ENCODE measurements around the gene ASF1B. TPM values are rescaled to one million over a fixed set of nuclear protein-coding genes. Genes with fewer than 3 reads are reported as not detected.

The ASF1B gene
- total and polyA plus RNA-seq, 2 donors (not counting 1 experiment from before 2014, with no cell fraction given): 1.9 to 2.5 TPM

GRCh38 chr19:14156971-14157717 is 20.8 kb upstream of the ASF1B start:
- H2AFZ ChIP-seq (ENCODE audit: insufficient read depth, low read depth, low read length, poor library complexity, severe bottlenecking): no peak overlapping the region
- no peaks in the 10 kb centered on the region for H3K36me3 ChIP-seq (replicated peaks in 1 of 2; ENCODE audit: control extremely low read depth in 1 of 2, control insufficient read depth in 1 of 2, extremely low read depth in 1 of 2, insufficient read depth in 2 of 2, low read length in 1 of 2)
- WGBS (ENCODE audit: insufficient coverage): 95% methylated on average over 21 of the region's 26 CpGs
- no peak overlapping the region for H3K4me2 ChIP-seq (replicated peaks; ENCODE audit: low read depth, low read length, poor library complexity, severe bottlenecking)
- no peaks in the 10 kb centered on the region for H3K9me3 ChIP-seq (ENCODE audit: control extremely low read depth in 1 of 3, control insufficient read depth in 2 of 3, insufficient read depth in 1 of 3, low read length in 2 of 3)
- DNase-seq (no peak), ATAC-seq (ENCODE audit: low read depth) (no peak)
- no peaks in the 10 kb centered on the region for H3K4me1 Mint-ChIP-seq
- intact Hi-C loops (cut with micrococcal nuclease): no loop called here
- TF ChIP-seq CTCF (IDR thresholded peaks at IDR 0.05) (no peak), EZH2 (IDR thresholded peaks at IDR 0.05; ENCODE audit: borderline replicate concordance, insufficient read depth, low read depth, low read length, poor library complexity, severe bottlenecking) (no peak)
- H3K79me2 ChIP-seq (ENCODE audit: control insufficient read depth, insufficient read depth, low read length): no peaks in the 10 kb centered on the region
- peaks cover 0 to 2% (median 0%) of the 10 kb centered on the region in 4 experiments for H3K27me3 ChIP-seq (replicated peaks in 1 of 4; ENCODE audit: control extremely low read depth in 1 of 4, control insufficient read depth in 3 of 4, insufficient read depth in 4 of 4, low read length in 3 of 4)
- H3K9ac ChIP-seq (ENCODE audit: low read length): no peak overlapping the region
- H3K4me1 ChIP-seq (ENCODE audit: control insufficient read depth in 2 of 2, insufficient read depth in 2 of 2, low read length in 2 of 2): no peaks in the 10 kb centered on the region
- H3K27me3 Mint-ChIP-seq: no peaks in the 10 kb centered on the region
- no peak overlapping the region for H3K4me3 Mint-ChIP-seq
- ChIA-PET CTCF (interaction anchor here (1.0 to 1.5 kb wide), 3 partner anchors 9 to 191 kb away, joined by 3 to 5 read pairs (median 3); partner anchors contain the start of gene ASF1B), POLR2A (no interaction called here)
- no peak overlapping the region for H3K4me3 ChIP-seq (ENCODE audit: control extremely low read depth in 1 of 5, extremely low read depth in 1 of 5, insufficient read depth in 1 of 5, low read depth in 2 of 5, low read length in 4 of 5)
- no peak overlapping the region for H3K27ac ChIP-seq (ENCODE audit: low read length in 2 of 2)
- H3K9me3 Mint-ChIP-seq (ENCODE audit: insufficient read depth): no peaks in the 10 kb centered on the region
- H4K20me1 ChIP-seq (ENCODE audit: control insufficient read depth, insufficient read depth, low read length, poor library complexity, severe bottlenecking): no peaks in the 10 kb centered on the region
- H3K27ac Mint-ChIP-seq: no peak overlapping the region

DNA sequence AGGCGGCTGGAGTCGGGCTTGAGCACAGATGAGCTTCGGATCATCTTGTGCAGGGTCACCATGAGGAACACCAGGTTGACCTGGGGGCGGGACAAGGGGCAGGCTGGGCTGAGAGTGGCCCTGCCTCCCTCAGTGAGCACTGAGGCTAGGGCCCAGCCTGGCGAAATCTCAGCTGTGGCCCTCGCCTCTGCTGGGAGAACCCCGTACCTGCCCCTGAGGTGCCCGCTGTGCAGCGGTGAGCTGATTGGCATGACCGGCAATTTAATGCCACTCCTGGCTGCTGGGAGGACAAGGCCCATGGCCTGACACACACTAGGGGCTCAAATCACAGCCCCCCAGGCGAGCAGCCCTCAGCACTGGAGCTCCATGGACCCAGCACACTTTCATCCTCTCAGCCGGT is 19.7 kb upstream of the ASF1B start:
- Mint-ChIP-seq H3K27me3 (no peaks in the 10 kb centered on the region), H3K4me3 (no peak overlapping the region), H3K9me3 (ENCODE audit: insufficient read depth) (no peaks in the 10 kb centered on the region), H3K4me1 (no peaks in the 10 kb centered on the region), H3K27ac (no peak overlapping the region)
- Histone ChIP-seq H4K20me1 (ENCODE audit: control insufficient read depth, insufficient read depth, low read length, poor library complexity, severe bottlenecking) (no peaks in the 10 kb centered on the region), H3K27ac (ENCODE audit: low read length in 2 of 2) (no peak overlapping the region), H3K79me2 (ENCODE audit: control insufficient read depth, insufficient read depth, low read length) (no peaks in the 10 kb centered on the region), H3K27me3 (replicated peaks in 1 of 4; ENCODE audit: control extremely low read depth in 1 of 4, control insufficient read depth in 3 of 4, insufficient read depth in 4 of 4, low read length in 3 of 4) (no peaks in the 10 kb centered on the region), H3K4me3 (ENCODE audit: control extremely low read depth in 1 of 5, extremely low read depth in 1 of 5, insufficient read depth in 1 of 5, low read depth in 2 of 5, low read length in 4 of 5) (no peak overlapping the region), H3K4me1 (ENCODE audit: control insufficient read depth in 2 of 2, insufficient read depth in 2 of 2, low read length in 2 of 2) (no peaks in the 10 kb centered on the region), H3K9me3 (ENCODE audit: control extremely low read depth in 1 of 3, control insufficient read depth in 2 of 3, insufficient read depth in 1 of 3, low read length in 2 of 3) (no peaks in the 10 kb centered on the region), H3K36me3 (replicated peaks in 1 of 2; ENCODE audit: control extremely low read depth in 1 of 2, control insufficient read depth in 1 of 2, extremely low read depth in 1 of 2, insufficient read depth in 2 of 2, low read length in 1 of 2) (no peaks in the 10 kb centered on the region), H3K9ac (ENCODE audit: low read length) (no peak overlapping the region), H3K4me2 (replicated peaks; ENCODE audit: low read depth, low read length, poor library complexity, severe bottlenecking) (no peak overlapping the region), H2AFZ (ENCODE audit: insufficient read depth, low read depth, low read length, poor library complexity, severe bottlenecking) (no peak overlapping the region)
- 97% methylated on average over 10 of the region's 12 CpGs for WGBS (ENCODE audit: insufficient coverage)
- POLR2A ChIA-PET: no interaction called here
- ATAC-seq (ENCODE audit: low read depth) (no peak), DNase-seq (no peak)
- CTCF ChIA-PET: no interaction called here
- intact Hi-C loops (cut with micrococcal nuclease): no loop called here
- TF ChIP-seq CTCF (IDR thresholded peaks at IDR 0.05): no peak
- TF ChIP-seq EZH2 (IDR thresholded peaks at IDR 0.05; ENCODE audit: borderline replicate concordance, insufficient read depth, low read depth, low read length, poor library complexity, severe bottlenecking): no peak
